Measurements from ENCODE around the gene CORO2A. TPM values are rescaled to one million over a fixed set of nuclear protein-coding genes. Genes with fewer than 3 reads are reported as not detected.

CORO2A gene
- total and polyA plus RNA-seq, 2 of the 13 experiments (the other 11 are each of a cell fraction or from before 2014, with no cell fraction given) = 14.4 to 15.3 TPM

GRCh38 chr9:98192503-98193335, at the start of gene CORO2A (continued):
- TF ChIP-seq ZNF367 (CRISPR knock-in tag; IDR thresholded peaks at IDR 0.05; ENCODE audit: borderline replicate concordance) = no peak
- TF ChIP-seq ZNF225 (CRISPR knock-in tag; IDR thresholded peaks at IDR 0.05) = no peak
- TF ChIP-seq RARG (CRISPR knock-in tag; IDR thresholded peaks at IDR 0.05; ENCODE audit: low read depth) = no peak
- TF ChIP-seq HNRNPLL (IDR thresholded peaks at IDR 0.05; ENCODE audit: low read depth, low read length, poor library complexity, severe bottlenecking) = peak; percentile 68
- no peak for TF ChIP-seq TAF15 (IDR thresholded peaks at IDR 0.05; ENCODE audit: low read depth, low read length, poor library complexity, severe bottlenecking)
- TF ChIP-seq SP5 (CRISPR knock-in tag; IDR thresholded peaks at IDR 0.05; ENCODE audit: borderline replicate concordance, low read depth) = peak; percentile 83
- 0 out of 2 replicates have a peak, but pooled peaks have one; percentile 20 for TF ChIP-seq ZNF609 (CRISPR knock-in tag; IDR thresholded peaks at IDR 0.05; ENCODE audit: borderline replicate concordance)
- TF ChIP-seq SETDB1 (CRISPR knock-in tag; IDR thresholded peaks at IDR 0.05; ENCODE audit: borderline replicate concordance) = no peak
- no peak for TF ChIP-seq ZNF30 (CRISPR knock-in tag; IDR thresholded peaks at IDR 0.05)
- TF ChIP-seq NONO (IDR thresholded peaks at IDR 0.05) = no peak
- peak; percentile 78 for TF ChIP-seq NONO (CRISPR knock-in tag; conservative IDR thresholded peaks at IDR 0.05)
- TF ChIP-seq ZNF280B (CRISPR knock-in tag; IDR thresholded peaks at IDR 0.05; ENCODE audit: borderline replicate concordance) = peak; percentile 74; the same call in 1 of the 2 replicates
- TF ChIP-seq DBP (CRISPR knock-in tag; IDR thresholded peaks at IDR 0.05; ENCODE audit: not compliant biosample characterization) = no peak
- TF ChIP-seq ATM (IDR thresholded peaks at IDR 0.05; ENCODE audit: borderline replicate concordance) = no peak
- TF ChIP-seq ZNF749 (CRISPR knock-in tag; IDR thresholded peaks at IDR 0.05; ENCODE audit: borderline replicate concordance) = no peak
- TF ChIP-seq ZNF687 (CRISPR knock-in tag; IDR thresholded peaks at IDR 0.05) = peak; percentile 82
- TF ChIP-seq CCAR2 (optimal IDR thresholded peaks at IDR 0.05; ENCODE audit: low read depth, low read length) = no peak

Data from HepG2 (cell line).